T1000 (cell line): Measurements from ENCODE around the gene ZNF619.

Source experiments
- DNase-seq: peaks from one replicate; lab custom pipeline; 2025; ENCODE audit warnings: mixed read lengths; lab: John Stamatoyannopoulos, UW

Gene ZNF619

DNA sequence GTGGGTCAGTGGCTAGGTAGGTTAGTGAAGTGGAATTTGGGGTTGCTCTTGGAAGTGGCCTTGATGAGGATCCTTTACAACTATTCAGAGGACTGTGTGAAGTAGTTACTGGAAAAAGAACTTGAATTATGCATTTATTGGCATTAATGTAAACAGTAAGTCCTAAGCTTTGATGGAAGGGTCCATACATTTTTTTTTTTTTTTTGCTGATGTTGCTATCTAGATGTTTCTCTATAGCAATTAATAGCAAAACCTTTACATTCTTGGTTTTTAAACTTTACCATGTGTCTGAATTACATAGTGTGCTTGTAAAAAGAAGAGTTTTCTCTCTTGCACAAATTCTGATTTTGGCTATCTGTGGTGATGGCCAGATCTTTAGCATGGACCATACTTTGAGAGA, 57.4 kb downstream of the ZNF619 start:
- no peak for DNase-seq
